Kidney (tissue), 14 donors: Measurements from ENCODE around the gene NRXN3. TPM values are rescaled to one million over a fixed set of nuclear protein-coding genes. Genes with fewer than 3 reads are reported as not detected.

Experiments used
- DNase-seq, 5 donors: peaks; one replicate each; pipeline ENCODE4 v3.0.0-alpha.2; 2013 to 2020
- FAIRE-seq: peaks from 2 replicates; lab custom pipeline; 2012; peaks lifted over from hg19 to GRCh38; lab: Jason Lieb, UNC
- H3K27ac ChIP-seq, 2 donors: one replicate each; pipeline ENCODE4 v1.7.0; 2013; ENCODE audit warnings: low read depth in 2 of 2, low read length in 2 of 2, inconsistent platforms in 1 of 2
- H3K27me3 ChIP-seq: one replicate; pipeline ENCODE4 v1.7.1; 2013; ENCODE audit warnings: low read length, inconsistent platforms; ENCODE audit not compliant: control insufficient read depth, insufficient read depth
- H3K36me3 ChIP-seq, 3 donors: one replicate each; pipeline versions ENCODE4 v1.7.0 to v1.7.1; 2013; ENCODE audit warnings: low read length in 3 of 3, control low read depth in 1 of 3, inconsistent platforms in 1 of 3; ENCODE audit not compliant: insufficient read depth in 3 of 3, control insufficient read depth in 2 of 3
- H3K4me1 ChIP-seq, 3 donors: one replicate each; pipeline versions ENCODE4 v1.7.0 to v1.7.1; 2013; ENCODE audit warnings: low read length in 3 of 3, inconsistent platforms in 1 of 3, low read depth in 1 of 3; ENCODE audit not compliant: control insufficient read depth in 2 of 3, insufficient read depth in 2 of 3
- H3K4me3 ChIP-seq, 3 donors: one replicate each; pipeline versions ENCODE4 v1.7.0 to v1.8.1; 2013; ENCODE audit warnings: low read length in 3 of 3, control low read depth in 1 of 3, inconsistent platforms in 1 of 3
- H3K9ac ChIP-seq, 3 donors: one replicate each; pipeline versions ENCODE4 v1.7.0 to v1.7.1; 2013; ENCODE audit warnings: low read length in 3 of 3, control low read depth in 1 of 3, inconsistent platforms in 1 of 3
- H3K9me3 ChIP-seq, 3 donors: one replicate each; pipeline versions ENCODE4 v1.7.0 to v1.7.1; 2013; ENCODE audit warnings: low read length in 3 of 3, control low read depth in 1 of 3, inconsistent platforms in 1 of 3; ENCODE audit not compliant: control insufficient read depth in 2 of 3, insufficient read depth in 1 of 3
- intact Hi-C: fragments of 100-400 bp; cut with DNase I; formaldehyde crosslinking; loops from one replicate; pipeline ENCODE4 v1.11.1; 2022
- polyA plus RNA-seq: library from polyadenylated mRNA; stranded (reverse); fragments of 350-450 nt; fragmentation: Illumina TruSeq; extraction: RNeasy Lipid Tissue Mini Kit (QIAGEN cat#74804); gene quantifications from one replicate; pipeline ENCODE4 v1.2.3, GENCODE V29; 2014; ENCODE audit warnings: low read depth, low replicate concordance; ENCODE audit not compliant: insufficient read depth
- total RNA-seq: library from RNA; stranded (reverse); fragmentation: NEBNext Ultra II Directional; extraction: Animal tissue kit (Norgen Biotek cat#: 25700); gene quantifications from one replicate; pipeline ENCODE4 v1.2.1, GENCODE V29; 2021
- TF ChIP-seq, protein P1 (sequence below): IDR thresholded peaks from 3 replicates; pipeline ENCODE4 v1.5.1; 2012; ENCODE audit warnings: mild to moderate bottlenecking, moderate library complexity, borderline replicate concordance; ENCODE audit not compliant: insufficient read depth; ENCODE audit errors: extremely low read depth
- donor health status: control.
- donor health status: control.
- donor health status: control.
- donor health status: control.
- donor health status: control.
- donor health status: DM: yes; HTN: yes; CAD: no.
- donor health status: Normal renal cell carcinoma (clear cell type).

The NRXN3 gene
- total and polyA plus RNA-seq, 2 donors from 2014 or later = 1.5 to 2.4 TPM

- H3K4me1 ChIP-seq = no peaks in the 10 kb centered on the region
- FAIRE-seq = no peak
- H3K9me3 ChIP-seq = no peaks in the 10 kb centered on the region
- DNase-seq = no peak
- TF ChIP-seq, protein P1, sequence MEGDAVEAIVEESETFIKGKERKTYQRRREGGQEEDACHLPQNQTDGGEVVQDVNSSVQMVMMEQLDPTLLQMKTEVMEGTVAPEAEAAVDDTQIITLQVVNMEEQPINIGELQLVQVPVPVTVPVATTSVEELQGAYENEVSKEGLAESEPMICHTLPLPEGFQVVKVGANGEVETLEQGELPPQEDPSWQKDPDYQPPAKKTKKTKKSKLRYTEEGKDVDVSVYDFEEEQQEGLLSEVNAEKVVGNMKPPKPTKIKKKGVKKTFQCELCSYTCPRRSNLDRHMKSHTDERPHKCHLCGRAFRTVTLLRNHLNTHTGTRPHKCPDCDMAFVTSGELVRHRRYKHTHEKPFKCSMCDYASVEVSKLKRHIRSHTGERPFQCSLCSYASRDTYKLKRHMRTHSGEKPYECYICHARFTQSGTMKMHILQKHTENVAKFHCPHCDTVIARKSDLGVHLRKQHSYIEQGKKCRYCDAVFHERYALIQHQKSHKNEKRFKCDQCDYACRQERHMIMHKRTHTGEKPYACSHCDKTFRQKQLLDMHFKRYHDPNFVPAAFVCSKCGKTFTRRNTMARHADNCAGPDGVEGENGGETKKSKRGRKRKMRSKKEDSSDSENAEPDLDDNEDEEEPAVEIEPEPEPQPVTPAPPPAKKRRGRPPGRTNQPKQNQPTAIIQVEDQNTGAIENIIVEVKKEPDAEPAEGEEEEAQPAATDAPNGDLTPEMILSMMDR = no peak
- intact Hi-C loops = no loop called here
- H3K9ac ChIP-seq = no peak overlapping the region
- H3K36me3 ChIP-seq = no peaks in the 10 kb centered on the region
- H3K27me3 ChIP-seq = no peaks in the 10 kb centered on the region
- H3K4me3 ChIP-seq = no peak overlapping the region
- H3K27ac ChIP-seq = no peak overlapping the region
Measured at GRCh38 chr14:79318371-79318770, 1148.2 kb downstream of the NRXN3 start.

DNA sequence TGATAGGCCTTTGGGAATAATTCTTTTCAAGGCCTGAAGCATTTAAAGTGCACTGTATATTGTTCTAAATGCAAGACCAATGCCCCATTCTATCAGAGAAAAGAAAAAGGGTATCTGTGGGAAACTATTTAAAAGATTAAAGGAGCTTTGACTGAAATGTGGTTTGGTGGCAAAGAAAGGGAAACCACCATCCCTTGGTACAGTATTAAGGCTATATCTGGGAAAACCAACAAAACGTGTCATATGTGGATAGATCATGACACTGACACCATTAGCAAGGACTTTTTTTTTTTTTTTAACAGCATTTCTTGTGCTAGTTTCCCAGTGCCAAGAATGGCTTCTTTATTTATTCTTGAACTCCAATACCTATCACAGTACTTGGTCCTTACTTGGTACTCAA, 1150.4 kb downstream of the NRXN3 start:
- Histone ChIP-seq H3K4me1 (no peaks in the 10 kb centered on the region), H3K9ac (no peak overlapping the region), H3K27me3 (no peaks in the 10 kb centered on the region), H3K36me3 (no peaks in the 10 kb centered on the region), H3K27ac (no peak overlapping the region), H3K4me3 (no peak overlapping the region), H3K9me3 (no peaks in the 10 kb centered on the region)
- FAIRE-seq (no peak), DNase-seq (no peak)
- TF ChIP-seq, protein P1 = no peak
- intact Hi-C loops = no loop called here

GRCh38 chr14:79321070-79321469, 1150.9 kb downstream of the NRXN3 start:
- Histone ChIP-seq H3K4me1 (no peaks in the 10 kb centered on the region), H3K27ac (no peak overlapping the region), H3K9ac (no peak overlapping the region), H3K9me3 (no peaks in the 10 kb centered on the region), H3K4me3 (no peak overlapping the region), H3K36me3 (no peaks in the 10 kb centered on the region), H3K27me3 (no peaks in the 10 kb centered on the region)
- intact Hi-C loops = no loop called here
- TF ChIP-seq, protein P1 = no peak
- FAIRE-seq = no peak
- no peak for DNase-seq

- no peak for DNase-seq
- Histone ChIP-seq H3K27me3 (no peaks in the 10 kb centered on the region), H3K9ac (no peak overlapping the region), H3K4me1 (no peaks in the 10 kb centered on the region), H3K4me3 (no peak overlapping the region), H3K36me3 (no peaks in the 10 kb centered on the region), H3K9me3 (no peaks in the 10 kb centered on the region), H3K27ac (no peak overlapping the region)
- no peak for FAIRE-seq
- intact Hi-C loops = no loop called here
- TF ChIP-seq, protein P1 = no peak
Measured at GRCh38 chr14:79325071-79325470, 1154.9 kb downstream of the NRXN3 start.
